HCT116 (cell line): ENCODE data around the gene ZNF3. TPM values are rescaled to one million over a fixed set of nuclear protein-coding genes. Genes with fewer than 3 reads are reported as not detected.

ENCODE experiments used
- ATAC-seq: fragments of 200-7000 bp; cut with Tn5 transposase; 2 replicates; pipeline ENCODE4 v1.9.1; 2020; ENCODE audit warnings: mild to moderate bottlenecking, moderate library complexity
- BruUV-seq: library from RNA; stranded (reverse); fragments of 400-500 nt; replicated peaks from 2 replicates; lab custom pipeline; 2021; lab: Mats Ljungman, UMichigan
- CTCF ChIA-PET: fragments of 300-600 bp; sonication (Branson Sonifier 250); formaldehyde crosslinking; loops from one replicate; lab custom pipeline; 2021; ENCODE audit warnings: antibody characterized with exemption; lab: Charles Lee
- POLR2A ChIA-PET: fragments of 300-600, 350-600 bp; sonication (Branson Sonifier 250); formaldehyde crosslinking; loops from one replicate; lab custom pipeline; 2021; ENCODE audit warnings: antibody characterized with exemption; lab: Charles Lee
- RAD21 ChIA-PET, 2 experiments: fragments of 300-600 bp; sonication (Branson Sonifier 250); formaldehyde crosslinking; loops; one replicate each; lab custom pipeline; 2023; ENCODE audit warnings: low total read pairs in 2 of 2; ENCODE audit not compliant: uncharacterized antibody in 2 of 2, unreplicated experiment in 2 of 2, low non-redundant PET in 1 of 2; lab: Charles Lee
- DNase-seq: peaks from one replicate; pipeline ENCODE4 v3.0.0-alpha.2; 2010; ENCODE audit warnings: low read depth, low spot score
- H2AFZ ChIP-seq: fragments of 200-600 bp; shearing (Covaris generic), sonication (generic); 2 replicates; pipeline ENCODE4 v1.6.1; 2017; ENCODE audit warnings: low read depth, mixed run types, mixed read lengths, antibody characterized with exemption, low read length; ENCODE audit not compliant: poor library complexity, severe bottlenecking
- H3K27ac ChIP-seq: 2 replicates; pipeline ENCODE4 v1.5.1; 2012; ENCODE audit warnings: low read depth, low read length
- H3K27me3 ChIP-seq: fragments of 200-600 bp; sonication (generic); 2 replicates; pipeline ENCODE4 v1.6.1; 2016; ENCODE audit warnings: mixed run types, low read length, mixed read lengths; ENCODE audit not compliant: insufficient read depth
- H3K36me3 ChIP-seq, 2 experiments: fragments of 200-500 bp in 1 of 2; fragments of 200-600 bp in 1 of 2; sonication (Bioruptor generic) in 1 of 2; sonication (generic) in 1 of 2; 2 replicates each; pipeline versions ENCODE4 v1.5.1 to v1.6.1; 2014 to 2016; ENCODE audit warnings: low read length in 2 of 2, inconsistent platforms in 1 of 2, mixed read lengths in 1 of 2, mixed run types in 1 of 2; ENCODE audit not compliant: insufficient read depth in 2 of 2, control insufficient read depth in 1 of 2
- H3K4me1 ChIP-seq, 2 experiments: fragments of 200-600 bp in 1 of 2; sonication (generic) in 1 of 2; 2 replicates each; pipeline versions ENCODE4 v1.5.1 to v1.6.1; 2012 to 2017; ENCODE audit warnings: low read length in 2 of 2, inconsistent platforms in 1 of 2, mild to moderate bottlenecking in 1 of 2, mixed read lengths in 1 of 2, mixed run types in 1 of 2, moderate library complexity in 1 of 2; ENCODE audit not compliant: insufficient read depth in 2 of 2, control insufficient read depth in 1 of 2
- H3K4me2 ChIP-seq: fragments of 200-600 bp; sonication (generic); 2 replicates; pipeline ENCODE4 v1.6.1; 2017; ENCODE audit warnings: mixed run types, low read length, mixed read lengths
- H3K4me3 ChIP-seq, 2 experiments: fragments of 200-600 bp in 1 of 2; sonication (generic) in 1 of 2; replicated peaks in 1 of 2; 2 replicates each; pipeline ENCODE4 v1.5.1; 2011 to 2016; ENCODE audit warnings: low read length in 2 of 2, control low read depth in 1 of 2, low read depth in 1 of 2, mild to moderate bottlenecking in 1 of 2, mixed read lengths in 1 of 2, mixed run types in 1 of 2
- H3K79me2 ChIP-seq: fragments of 200-600 bp; sonication (generic); 2 replicates; pipeline ENCODE4 v1.6.1; 2017; ENCODE audit warnings: mild to moderate bottlenecking, mixed run types, low read length, moderate library complexity, mixed read lengths; ENCODE audit not compliant: insufficient read depth
- H3K9ac ChIP-seq: fragments of 200-600 bp; sonication (generic); 2 replicates; pipeline ENCODE4 v1.6.1; 2016; ENCODE audit warnings: low read length, mixed read lengths
- H3K9me2 ChIP-seq: fragments of 200-600 bp; sonication (generic), shearing (Covaris generic); 2 replicates; pipeline ENCODE4 v1.6.1; 2017; ENCODE audit warnings: mixed run types, mild to moderate bottlenecking, moderate library complexity; ENCODE audit not compliant: insufficient read depth
- H3K9me3 ChIP-seq, 2 experiments: fragments of 200-500 bp in 1 of 2; fragments of 200-600 bp in 1 of 2; sonication (Bioruptor generic) in 1 of 2; sonication (generic) in 1 of 2; 2 replicates each; pipeline ENCODE4 v1.6.1; 2014 to 2017; ENCODE audit warnings: low read length in 2 of 2, mixed read lengths in 2 of 2, inconsistent platforms in 1 of 2, low read depth in 1 of 2, mild to moderate bottlenecking in 1 of 2, mixed run types in 1 of 2, moderate library complexity in 1 of 2; ENCODE audit not compliant: control insufficient read depth in 1 of 2, insufficient read depth in 1 of 2
- H4K20me1 ChIP-seq: fragments of 200-600 bp; sonication (generic), shearing (Covaris generic); 2 replicates; pipeline ENCODE4 v1.6.1; 2017; ENCODE audit warnings: mixed run types, mild to moderate bottlenecking, moderate library complexity; ENCODE audit not compliant: insufficient read depth
- CTCF ChIP-seq, 3 experiments: fragments of 200-600 bp in 1 of 3; sonication (generic) in 1 of 3; IDR thresholded peaks in 2 of 3; conservative IDR thresholded peaks in 1 of 3; 2 replicates each; pipeline ENCODE4 v1.5.1; 2012 to 2017; ENCODE audit warnings: low read depth in 2 of 3, low read length in 2 of 3, antibody characterized with exemption in 1 of 3, borderline replicate concordance in 1 of 3, control low read depth in 1 of 3, mild to moderate bottlenecking in 1 of 3, mixed read lengths in 1 of 3, mixed run types in 1 of 3, moderate library complexity in 1 of 3; ENCODE audit not compliant: insufficient read depth in 1 of 3
- EGR1 ChIP-seq: IDR thresholded peaks from 2 replicates; pipeline ENCODE4 v1.6.1; 2012; ENCODE audit warnings: low read depth
- EZH2 ChIP-seq: fragments of 200-600 bp; sonication (generic); IDR thresholded peaks from 2 replicates; pipeline ENCODE4 v1.6.1; 2017; ENCODE audit warnings: antibody characterized with exemption, mixed run types
- EZH2phosphoT487 ChIP-seq: fragments of 200-600 bp; IDR thresholded peaks from 2 replicates; pipeline ENCODE4 v1.6.1; 2018; ENCODE audit warnings: antibody characterized with exemption, borderline replicate concordance
- FOSL1 ChIP-seq: IDR thresholded peaks from 2 replicates; pipeline ENCODE4 v1.6.1; 2012; ENCODE audit warnings: low read depth
- JUND ChIP-seq: IDR thresholded peaks from 2 replicates; pipeline ENCODE4 v1.6.1; 2012
- POLR2A ChIP-seq: IDR thresholded peaks from 2 replicates; pipeline ENCODE4 v1.7.0; 2011; ENCODE audit warnings: borderline replicate concordance; ENCODE audit not compliant: insufficient read depth, insufficient read length; ENCODE audit errors: extremely low read depth
- POLR2AphosphoS5 ChIP-seq: IDR thresholded peaks from 2 replicates; pipeline ENCODE4 v1.6.1; 2011; ENCODE audit warnings: mild to moderate bottlenecking, low read depth, low read length, moderate library complexity
- YY1 ChIP-seq: IDR thresholded peaks from 2 replicates; pipeline ENCODE4 v1.6.1; 2011; ENCODE audit warnings: low read length, low read depth, moderate library complexity, mild to moderate bottlenecking; ENCODE audit not compliant: insufficient replicate concordance; ENCODE audit errors: extremely low read depth
- ZFX ChIP-seq: fragments of 450-650 bp; IDR thresholded peaks from 2 replicates; pipeline ENCODE4 v1.6.1; 2017
- ZNF274 ChIP-seq: fragments of 200-500 bp; sonication (Bioruptor generic); IDR thresholded peaks from 2 replicates; pipeline ENCODE4 v1.6.1; 2014; ENCODE audit warnings: mild to moderate bottlenecking, low read depth, low read length, inconsistent platforms
- intact Hi-C: fragments of 100-400 bp; cut with micrococcal nuclease; formaldehyde crosslinking; loops from 2 replicates; pipeline ENCODE4 v1.10.0; 2022
- total RNA-seq: library from RNA; stranded (reverse); gene quantifications from one replicate; pipeline ENCODE4 v1.2.1, GENCODE V29; 2021; ENCODE audit not compliant: unreplicated experiment

Gene ZNF3
- total RNA-seq, 1 experiment from 2014 or later = 28.2 TPM

- H3K4me1 ChIP-seq = peaks cover 37 to 54% of the 10 kb centered on the region in 2 experiments
- intact Hi-C loops = no loop called here
- CTCF ChIA-PET = interaction anchor here (1.0 kb wide), 1 partner anchor 45 kb away, joined by 3 read pairs; no protein-coding TSS in a partner anchor
Measured at GRCh38 chr7:100126931-100127865, 45.7 kb upstream of the ZNF3 start, which contains the start of gene MBLAC1. TSS of gene MBLAC1 (plus strand) at chr7:100126967. CDS start at chr7:100127396, 429 bp downstream.

GRCh38 chr7:100126239-100126930 lies 44.9 kb upstream of the ZNF3 start:
- ChIA-PET POLR2A (interaction anchor here (1.0 to 3.0 kb wide), 2 partner anchors 22 to 25 kb away, joined by 3 to 16 read pairs; partner anchors contain the start of genes AP4M1, LAMTOR4 and MCM7), RAD21 (no interaction called here), CTCF (interaction anchor here (1.0 kb wide), 1 partner anchor 44 kb away, joined by 3 read pairs; no protein-coding TSS in a partner anchor)
- Histone ChIP-seq H3K79me2 (peaks cover 9% of the 10 kb centered on the region; the same call in 1 of the 2 replicates), H3K4me3 (peak overlapping the region; percentile 78 to 87), H3K27ac (peak overlapping the region; percentile 98), H3K9ac (peak overlapping the region; percentile 98), H3K4me1 (peaks cover 37 to 54% of the 10 kb centered on the region in 2 experiments), H3K4me2 (peak overlapping the region; percentile 84), H3K27me3 (no peaks in the 10 kb centered on the region), H3K9me3 (no peaks in the 10 kb centered on the region), H3K9me2 (no peaks in the 10 kb centered on the region), H4K20me1 (no peaks in the 10 kb centered on the region), H2AFZ (no peak overlapping the region), H3K36me3 (no peaks in the 10 kb centered on the region)
- intact Hi-C loops = no loop called here
- BruUV-seq = TSS peak; percentile 80
- ATAC-seq = peak; percentile 35
- DNase-seq = no peak
- no peak for TF ChIP-seq CTCF (IDR thresholded peaks at IDR 0.05 in 2 of 3, conservative IDR thresholded peaks at IDR 0.05 in 1 of 3; ENCODE audit: borderline replicate concordance in 1 of 3, insufficient read depth in 1 of 3, low read depth in 2 of 3, low read length in 2 of 3)
- TF ChIP-seq YY1 = no peak
- TF ChIP-seq ZFX = no peak
- no peak for TF ChIP-seq FOSL1
- TF ChIP-seq EGR1 = no peak
- no peak for TF ChIP-seq EZH2phosphoT487

More at GRCh38 chr7:100126931-100127865, 45.7 kb upstream of the ZNF3 start, which contains the start of gene MBLAC1:
- H3K9me3 ChIP-seq = no peaks in the 10 kb centered on the region
- H3K9ac ChIP-seq = peak within 1 kb of the TSS; percentile 98
- H3K27me3 ChIP-seq = no peaks in the 10 kb centered on the region
- ChIA-PET POLR2A (interaction anchor here (3.0 kb wide), 1 partner anchor 26 kb away, joined by 16 read pairs; the partner anchor contains the start of genes AP4M1 and MCM7), RAD21 (no interaction called here)
- H3K4me2 ChIP-seq = peak within 1 kb of the TSS; percentile 84
- BruUV-seq = no TSS peak
- H3K79me2 ChIP-seq = peaks cover 9% of the 10 kb centered on the region; the same call in 1 of the 2 replicates
- H3K4me3 ChIP-seq = peak within 1 kb of the TSS; percentile 78 to 87
- H3K9me2 ChIP-seq = no peaks in the 10 kb centered on the region
- DNase-seq (peak; percentile 87), ATAC-seq (peak; percentile 70)
- H2AFZ ChIP-seq = no peak within 1 kb of the TSS
- no peaks in the 10 kb centered on the region for H4K20me1 ChIP-seq
- H3K36me3 ChIP-seq = no peaks in the 10 kb centered on the region
- peak; percentile 92 for TF ChIP-seq POLR2A
- no peak for TF ChIP-seq ZNF274
- no peak for TF ChIP-seq JUND
- peak; percentile 44; the same call in 1 of the 2 replicates for TF ChIP-seq ZFX
- no peak for TF ChIP-seq EGR1
- TF ChIP-seq EZH2 = no peak
- peak; percentile 86 for TF ChIP-seq YY1
- peak; percentile 90 for TF ChIP-seq POLR2AphosphoS5
- peak within 1 kb of the TSS; percentile 98 for H3K27ac ChIP-seq
